Measurements from ENCODE around the gene SSBP3. TPM values are rescaled to one million over a fixed set of nuclear protein-coding genes. Genes with fewer than 3 reads are reported as not detected.

The SSBP3 gene
- total and polyA plus RNA-seq, 8 donors: 33.0 to 129 (median 112) TPM

- Histone ChIP-seq H3K27me3 (no peaks in the 10 kb centered on the region), H3K4me1 (peaks cover 16 to 41% of the 10 kb centered on the region in 2 donors), H3K27ac (no peak overlapping the region), H3K4me3 (no peak overlapping the region), H3K9me3 (no peaks in the 10 kb centered on the region), H3K36me3 (peaks cover 0 to 8% of the 10 kb centered on the region in 2 donors)
- DNase-seq (no peak), ATAC-seq (no peak)
- intact Hi-C loops (cut with DNase I): no loop called here
- no peak for TF ChIP-seq CTCF (IDR thresholded peaks at IDR 0.05)
Observed at GRCh38 chr1:54280651-54281050, 125.5 kb downstream of the SSBP3 start.

GRCh38 chr1:54279457-54279856, 126.7 kb downstream of the SSBP3 start:
- Histone ChIP-seq H3K36me3 (peaks cover 0 to 8% of the 10 kb centered on the region in 2 donors), H3K4me1 (peaks cover 24 to 48% of the 10 kb centered on the region in 2 donors), H3K27ac (no peak overlapping the region), H3K27me3 (no peaks in the 10 kb centered on the region), H3K9me3 (no peaks in the 10 kb centered on the region), H3K4me3 (no peak overlapping the region)
- ATAC-seq: no peak
- no peak for TF ChIP-seq CTCF (IDR thresholded peaks at IDR 0.05)
- no peak for DNase-seq
- intact Hi-C loops (cut with DNase I): no loop called here

GRCh38 chr1:54278941-54279422, 127.2 kb downstream of the SSBP3 start:
- ATAC-seq (no peak), DNase-seq (no peak)
- H3K27ac ChIP-seq: peak overlapping the region in 1 of 2 donors; percentile 44
- intact Hi-C loops (cut with DNase I): no loop called here
- H3K4me3 ChIP-seq: no peak overlapping the region
- no peak for TF ChIP-seq CTCF (IDR thresholded peaks at IDR 0.05)
- no peaks in the 10 kb centered on the region for H3K9me3 ChIP-seq
- no peaks in the 10 kb centered on the region for H3K27me3 ChIP-seq
- H3K4me1 ChIP-seq: peaks cover 24 to 53% of the 10 kb centered on the region in 2 donors
- peaks cover 0 to 8% of the 10 kb centered on the region in 2 donors for H3K36me3 ChIP-seq

GRCh38 chr1:54277451-54278341, 128.5 kb downstream of the SSBP3 start:
- peaks cover 0 to 8% of the 10 kb centered on the region in 2 donors for H3K36me3 ChIP-seq
- H3K9me3 ChIP-seq: no peaks in the 10 kb centered on the region
- no peak overlapping the region for H3K4me3 ChIP-seq
- H3K4me1 ChIP-seq: peaks cover 24 to 50% of the 10 kb centered on the region in 2 donors
- DNase-seq: peak in 2 of 4 donors; percentile 54 to 67
- no peaks in the 10 kb centered on the region for H3K27me3 ChIP-seq
- no peak for ATAC-seq
- intact Hi-C loops (cut with DNase I): no loop called here
- H3K27ac ChIP-seq: peak overlapping the region; percentile 44 to 58
- no peak for TF ChIP-seq CTCF (IDR thresholded peaks at IDR 0.05)
